Stimulated activated CD8-positive, alpha-beta memory T cell treated with anti-CD3 and anti-CD28 coated beads, Interleukin-4, amount 100 ng/mL, for 4 hours (primary cell): ENCODE results near the gene BTBD9.

ENCODE experiments used
- DNase-seq, 2 donors: peaks; one replicate each; pipeline ENCODE4 v3.0.0-alpha.2; 2020; ENCODE audit warnings: low read depth in 2 of 2, low spot score in 1 of 2

BTBD9 gene

GRCh38 chr6:38566295-38567030 lies 73.3 kb downstream of the BTBD9 start:
- DNase-seq, result no peak

- no peak for DNase-seq
Measured at GRCh38 chr6:38564301-38564700, 75.4 kb downstream of the BTBD9 start.

- no peak for DNase-seq
Measured at GRCh38 chr6:38555606-38556005, 84.1 kb downstream of the BTBD9 start.

GRCh38 chr6:38554700-38555413 lies 84.9 kb downstream of the BTBD9 start:
- DNase-seq, result no peak

GRCh38 chr6:38554014-38554413 lies 85.7 kb downstream of the BTBD9 start:
- DNase-seq, result no peak

GRCh38 chr6:38552121-38552520 lies 87.6 kb downstream of the BTBD9 start:
- no peak for DNase-seq

GRCh38 chr6:38549795-38550194 lies 89.9 kb downstream of the BTBD9 start:
- DNase-seq, result no peak

- DNase-seq, result no peak
Measured at GRCh38 chr6:38549180-38549579, 90.5 kb downstream of the BTBD9 start.

DNA sequence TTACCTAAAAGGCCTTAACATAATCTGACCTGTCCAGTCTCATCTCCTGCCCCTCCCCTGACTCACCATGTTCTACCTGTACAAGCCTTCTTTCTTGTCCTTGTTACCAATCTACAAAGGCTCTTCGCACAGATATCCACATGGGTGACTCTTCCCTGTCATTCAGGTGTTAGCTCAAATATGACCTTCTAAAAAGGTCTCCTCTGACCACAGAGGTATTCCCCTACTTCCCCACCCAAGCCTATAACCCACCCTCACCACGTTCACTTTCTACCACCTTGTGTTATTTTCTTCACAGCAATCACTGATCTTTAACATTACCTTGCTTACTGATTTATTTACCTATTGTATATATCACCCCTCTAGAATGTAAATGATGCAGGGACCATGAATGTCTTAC lies 96.7 kb downstream of the BTBD9 start:
- no peak for DNase-seq

DNA sequence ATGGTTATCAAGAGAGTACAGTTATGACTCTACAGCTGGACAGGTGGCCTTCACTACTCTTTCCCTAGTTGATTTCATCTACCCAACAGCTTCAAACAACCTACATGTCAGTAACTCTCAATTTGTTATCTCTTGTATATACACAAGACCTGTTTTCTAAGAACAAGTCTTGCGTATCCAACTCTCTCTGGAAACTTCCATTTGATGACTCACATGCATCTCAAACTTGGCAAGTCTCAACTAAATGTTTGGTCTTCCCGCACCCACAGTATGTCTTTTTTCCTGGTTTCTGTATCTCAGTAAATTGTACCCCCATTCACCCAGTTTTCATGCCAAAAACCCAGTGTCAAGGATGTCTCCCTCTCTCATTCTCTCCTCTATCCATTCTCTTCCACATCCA lies 97.7 kb downstream of the BTBD9 start:
- DNase-seq, result no peak

DNA sequence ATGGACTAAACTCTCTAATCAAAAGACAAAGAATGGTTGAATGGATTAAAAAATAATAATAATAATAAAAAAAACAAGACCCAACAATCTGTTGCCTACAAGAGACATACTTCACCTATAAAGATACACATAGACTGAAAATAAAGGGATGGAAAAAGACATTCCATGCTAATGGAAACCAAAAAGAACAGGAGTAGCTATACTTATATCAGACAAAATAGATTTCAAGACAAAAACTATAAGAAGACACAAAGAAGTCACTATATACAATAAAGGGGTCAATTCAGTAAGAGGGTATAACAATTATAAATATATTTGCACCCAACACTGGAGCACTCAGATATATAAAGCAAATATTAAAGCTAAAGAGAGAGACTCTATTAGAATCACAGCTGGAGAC lies 106.7 kb downstream of the BTBD9 start:
- no peak for DNase-seq

DNA sequence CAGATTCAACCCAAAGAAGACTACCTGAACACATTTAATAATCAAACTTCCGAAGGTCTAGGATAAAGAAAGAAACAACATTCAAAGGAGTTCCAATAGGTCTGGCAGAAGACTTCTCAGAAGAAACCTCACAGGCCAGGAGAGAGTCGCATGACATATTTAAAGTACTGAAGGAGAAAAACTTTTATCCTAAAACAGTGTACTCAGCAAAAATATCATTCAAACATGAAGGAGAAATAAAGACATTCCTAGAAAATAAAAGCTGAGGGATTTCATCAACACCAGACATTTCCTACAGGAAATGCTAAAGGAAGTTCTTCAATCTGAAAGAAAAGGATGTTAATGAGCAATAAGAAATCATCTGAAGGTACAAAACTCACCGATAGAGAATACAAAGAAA lies 108.6 kb downstream of the BTBD9 start:
- DNase-seq, result no peak

DNA sequence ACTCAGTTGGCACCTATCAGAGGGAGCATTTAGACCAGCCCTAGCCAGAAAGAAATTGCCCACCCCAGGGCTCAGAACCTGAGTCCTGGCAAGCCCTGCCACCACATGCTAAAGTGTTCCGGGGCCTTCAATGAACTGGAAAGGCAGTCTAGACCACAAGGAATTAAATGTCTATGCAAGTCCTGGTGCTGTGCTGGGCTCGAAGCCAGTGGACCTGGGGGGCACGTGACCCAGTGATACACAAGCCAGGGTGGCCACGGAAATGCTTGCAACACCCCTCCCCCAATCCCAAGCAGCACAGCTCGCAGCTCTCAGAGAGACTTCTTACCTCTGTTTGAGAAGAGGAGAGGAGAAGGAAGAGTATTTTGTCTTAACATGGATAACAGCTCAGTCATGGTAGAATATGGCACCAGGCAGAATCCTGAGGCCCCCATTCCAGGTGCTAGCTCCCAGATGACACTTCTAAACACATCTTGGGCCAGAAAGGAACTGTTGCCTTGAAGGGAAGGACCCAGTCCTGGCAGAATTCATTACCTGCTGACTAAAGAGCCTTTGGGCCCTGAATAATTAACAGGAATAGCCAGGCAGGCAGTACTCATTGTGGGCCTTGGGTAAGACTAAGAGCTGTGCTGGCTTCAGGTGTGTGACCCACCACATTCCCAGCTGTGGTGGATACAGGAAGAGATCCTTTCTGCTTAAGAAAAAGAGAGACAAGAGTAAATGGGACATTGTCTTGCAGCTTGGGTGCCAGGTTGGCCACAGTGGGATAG lies 111.3 kb downstream of the BTBD9 start:
- DNase-seq, result no peak

DNA sequence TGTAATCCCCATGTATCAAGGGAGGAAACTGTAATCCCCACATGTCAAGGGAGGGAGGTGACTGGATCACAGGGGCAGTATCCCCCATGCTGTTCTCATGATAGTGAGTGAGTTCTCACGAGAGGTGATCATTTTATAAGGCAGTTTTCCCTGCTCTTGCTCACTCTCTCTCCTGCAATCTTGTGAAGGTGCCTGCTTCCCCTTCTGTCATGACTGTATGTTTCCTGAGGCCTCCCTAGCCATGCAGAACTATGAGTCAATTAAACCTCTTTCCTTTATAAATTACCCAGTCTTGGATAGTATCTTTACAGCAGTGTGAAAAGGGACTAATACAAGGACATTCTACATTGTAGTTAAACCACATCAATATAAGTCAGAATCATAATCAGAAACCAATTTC lies 112.4 kb downstream of the BTBD9 start:
- DNase-seq, result no peak

DNA sequence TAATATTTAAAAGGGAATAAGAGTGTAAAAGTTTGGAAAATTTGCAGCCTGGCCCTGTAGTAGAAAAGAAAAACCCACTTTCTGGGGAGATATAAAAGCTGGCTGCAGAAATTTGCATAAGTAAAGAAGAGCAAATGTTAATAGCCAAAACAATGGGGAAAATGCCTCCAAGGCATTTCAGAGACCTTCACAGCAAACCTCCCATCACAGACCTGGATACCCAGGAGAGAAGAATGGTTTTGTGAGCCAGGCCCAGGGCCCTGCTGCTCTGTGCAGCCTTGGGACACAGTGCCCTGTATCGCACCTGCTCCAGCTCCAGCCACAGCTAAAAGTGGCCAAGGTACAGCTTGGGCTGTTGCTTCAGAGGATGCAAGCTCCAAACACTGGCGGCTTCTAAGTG lies 113.8 kb downstream of the BTBD9 start:
- DNase-seq, result no peak

DNA sequence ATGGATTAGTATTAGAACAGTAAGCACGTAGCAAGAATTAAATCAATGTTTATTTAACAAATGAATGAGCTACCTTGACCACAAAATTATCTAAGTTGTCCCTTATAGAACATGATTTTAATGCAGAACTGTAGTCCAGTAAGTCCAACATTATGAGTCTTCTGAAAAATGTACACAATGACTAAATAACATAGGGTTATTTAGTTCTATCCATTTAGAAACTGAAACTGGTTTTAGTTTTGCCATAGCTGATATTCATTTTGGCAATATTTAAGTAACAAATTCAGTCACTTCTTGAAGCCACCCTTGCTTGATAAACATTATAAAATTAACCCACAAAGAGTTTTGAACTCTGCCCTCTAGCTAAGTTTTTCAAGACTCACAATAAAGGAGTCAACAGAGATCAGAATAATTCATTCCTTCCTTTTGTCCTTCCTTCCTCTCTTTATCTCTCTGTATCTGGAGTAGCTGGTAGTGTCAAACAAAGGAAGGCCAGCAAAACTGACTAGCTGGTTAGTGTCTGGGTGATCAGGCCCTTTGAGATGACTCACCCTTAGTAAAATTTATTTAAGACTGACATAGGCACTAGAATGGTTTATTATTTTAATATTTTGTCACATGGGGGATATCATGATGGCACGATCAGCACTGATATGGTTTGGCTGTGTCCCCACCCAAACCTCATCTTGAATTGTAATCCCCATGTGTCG lies 115.1 kb downstream of the BTBD9 start:
- no peak for DNase-seq

DNA sequence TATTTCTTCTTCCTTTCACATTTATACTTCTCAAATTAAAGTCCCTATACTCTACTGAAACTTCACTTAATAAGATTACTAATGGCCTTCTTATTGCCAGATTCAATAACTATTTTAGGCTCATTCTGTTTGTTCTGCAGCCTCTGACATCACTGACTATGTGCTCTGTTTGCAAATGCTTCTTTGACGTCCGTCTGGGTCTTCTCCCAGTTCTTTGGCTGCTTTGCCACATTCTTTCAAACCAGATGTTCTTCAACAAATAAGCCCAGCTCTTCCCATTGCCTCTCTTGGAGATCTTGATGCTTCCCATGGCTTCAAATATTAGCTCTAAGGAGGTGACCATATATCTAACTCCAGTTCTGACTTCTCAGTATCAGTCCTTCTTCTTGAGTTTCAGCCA lies 117.4 kb downstream of the BTBD9 start:
- no peak for DNase-seq

GRCh38 chr6:38518511-38519304 lies 121.0 kb downstream of the BTBD9 start:
- DNase-seq, result no peak

GRCh38 chr6:38517005-38517404 lies 122.7 kb downstream of the BTBD9 start:
- no peak for DNase-seq

DNA sequence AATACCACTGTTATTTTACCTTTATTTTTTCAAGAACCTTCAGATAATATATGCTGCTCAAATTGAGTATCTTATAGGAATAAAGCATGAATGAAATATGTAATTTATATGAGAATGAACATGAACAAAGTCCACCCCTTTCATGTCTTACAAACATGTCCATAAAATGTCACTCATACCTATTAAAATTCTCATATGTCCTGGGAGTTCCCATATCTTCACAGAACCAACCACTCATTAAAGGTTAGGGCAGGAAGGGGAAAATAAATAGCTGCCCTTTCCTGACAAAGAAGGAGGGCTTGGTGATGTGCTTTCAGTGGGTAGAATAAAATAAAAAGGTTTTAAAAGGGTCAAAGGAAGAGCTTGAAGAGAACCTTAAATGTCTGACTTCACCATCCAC lies 125.3 kb downstream of the BTBD9 start:
- no peak for DNase-seq

GRCh38 chr6:38512211-38512610 lies 127.5 kb downstream of the BTBD9 start:
- DNase-seq, result no peak
